GM21423 (cell line): Measurements from ENCODE around the gene SLIRP.
"Not testable (repeated sequence)": the region's sequence is repeated elsewhere in the genome, so short reads cannot be mapped to it uniquely, and the experiment has no call there.

ENCODE experiments used
- ATAC-seq: cut with Tn5 transposase; IDR thresholded peaks from one replicate; pipeline ENCODE4 v1.9.1; 2021; ENCODE audit warnings: mild to moderate bottlenecking, moderate library complexity; ENCODE audit not compliant: unreplicated experiment

Gene SLIRP

DNA sequence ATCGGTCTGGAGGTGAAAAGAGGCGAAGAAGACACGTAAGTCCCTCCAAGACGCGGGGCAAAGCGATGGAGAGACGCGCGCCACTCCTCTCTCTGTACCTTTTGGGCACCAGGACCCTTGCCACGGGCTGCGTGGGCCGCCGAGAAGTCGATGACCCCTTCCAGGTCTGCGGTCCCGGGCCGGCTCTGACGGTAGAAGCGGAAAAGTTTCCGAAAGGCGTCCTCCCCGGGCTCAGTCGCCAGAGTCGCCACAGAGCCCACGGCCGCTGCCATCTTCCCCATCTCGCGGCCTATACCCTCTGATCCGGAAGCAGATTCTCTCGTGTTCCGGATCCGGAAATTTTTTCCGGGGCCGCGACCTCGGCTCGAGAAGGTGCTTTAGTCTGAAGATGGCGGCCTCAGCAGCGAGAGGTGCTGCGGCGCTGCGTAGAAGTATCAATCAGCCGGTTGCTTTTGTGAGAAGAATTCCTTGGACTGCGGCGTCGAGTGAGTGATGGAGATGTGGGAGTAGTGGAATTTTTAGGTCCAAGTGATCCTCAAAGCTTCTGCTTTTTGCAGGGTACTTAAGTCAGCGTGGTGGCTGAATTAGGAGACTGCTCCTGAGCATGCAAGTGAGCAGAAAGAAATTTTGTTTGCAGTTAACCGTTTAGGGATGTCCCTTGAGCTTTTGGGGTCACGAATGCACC lies at the start of gene SLIRP, which contains the start of gene ALKBH1:
Gene SLIRP, plus strand, starts transcription at position 380 of the 685 bp plus-strand sequence. Its CDS starts 9 bp downstream, at position 389.
Gene ALKBH1, minus strand, starts transcription at position 300 of the 685 bp plus-strand sequence. Its CDS starts 19 bp downstream, at position 281.
- peak; percentile 97 for ATAC-seq

DNA sequence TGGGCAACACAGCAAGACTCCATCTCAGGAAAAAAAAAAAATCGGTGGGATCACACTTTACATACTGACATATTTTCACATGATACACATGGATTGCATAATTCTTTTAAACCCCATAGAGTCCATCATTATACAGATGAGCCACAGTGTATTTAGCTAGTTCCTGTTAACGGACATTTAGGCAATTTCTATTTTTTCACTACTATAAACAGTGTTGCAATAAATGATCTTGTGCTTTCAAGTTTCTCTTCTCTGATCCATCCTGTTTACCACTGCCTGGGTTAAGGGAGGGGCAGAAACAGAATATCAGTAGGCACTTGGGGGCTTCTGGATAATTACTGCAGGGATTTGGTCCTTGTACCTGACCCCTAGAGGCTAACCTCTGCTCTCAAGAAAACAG lies 48.1 kb upstream of the SLIRP start:
- no peak for ATAC-seq

DNA sequence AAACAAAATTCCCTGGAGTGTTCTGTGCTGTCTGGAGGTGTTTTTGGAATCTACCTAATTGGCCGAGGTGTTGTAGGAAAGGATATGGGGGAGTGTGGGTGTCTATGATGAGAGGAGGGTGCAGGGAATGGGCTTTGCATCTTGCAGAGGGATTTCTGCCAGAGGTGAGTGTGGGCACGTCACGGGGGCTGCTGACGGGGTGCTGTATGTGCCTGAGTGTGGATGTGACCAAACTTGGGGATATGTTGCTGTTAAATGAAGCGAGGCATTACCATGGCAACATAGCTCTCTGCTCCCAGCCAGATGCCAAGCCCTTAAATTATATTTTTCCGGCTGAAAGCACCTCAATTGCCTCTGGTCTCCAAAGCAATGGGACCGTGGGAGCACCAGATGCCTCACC lies 47.1 kb upstream of the SLIRP start:
- no peak for ATAC-seq

DNA sequence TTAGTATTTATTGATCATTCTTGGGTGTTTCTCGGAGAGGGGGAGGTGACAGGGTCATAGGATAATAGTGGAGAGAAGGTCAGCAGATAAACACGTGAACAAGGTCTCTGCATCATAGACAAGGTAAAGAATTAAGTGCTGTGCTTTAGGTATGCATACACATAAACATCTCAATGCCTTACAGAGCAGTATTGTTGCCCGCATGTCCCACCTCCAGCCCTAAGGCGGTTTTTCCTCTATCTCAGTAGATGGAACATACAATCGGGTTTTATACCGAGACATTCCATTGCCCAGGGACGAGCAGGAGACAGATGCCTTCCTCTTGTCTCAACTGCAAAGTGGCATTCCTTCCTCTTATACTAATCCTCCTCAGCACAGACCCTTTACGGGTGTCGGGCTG lies 46.3 kb upstream of the SLIRP start:
- not testable (repeated sequence) for ATAC-seq

DNA sequence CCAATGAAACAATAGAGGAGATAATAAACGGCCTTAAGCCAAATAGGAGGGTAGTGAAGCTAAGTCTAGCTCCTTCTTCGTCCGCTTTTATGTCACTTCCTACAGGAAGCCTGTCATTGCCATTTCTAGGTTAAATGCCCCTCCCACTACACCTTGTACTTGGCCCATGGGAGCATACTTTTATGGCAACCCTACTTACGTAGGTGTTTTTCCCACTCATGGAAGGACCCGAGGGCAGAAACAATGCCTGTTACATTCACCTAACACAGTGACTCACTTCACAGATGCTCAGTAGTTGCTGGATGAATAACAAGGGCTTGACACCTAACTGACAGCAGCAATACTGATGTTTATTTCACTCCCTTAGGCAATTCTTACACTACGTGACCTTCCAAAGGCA lies 44.6 kb upstream of the SLIRP start:
- ATAC-seq: no peak

DNA sequence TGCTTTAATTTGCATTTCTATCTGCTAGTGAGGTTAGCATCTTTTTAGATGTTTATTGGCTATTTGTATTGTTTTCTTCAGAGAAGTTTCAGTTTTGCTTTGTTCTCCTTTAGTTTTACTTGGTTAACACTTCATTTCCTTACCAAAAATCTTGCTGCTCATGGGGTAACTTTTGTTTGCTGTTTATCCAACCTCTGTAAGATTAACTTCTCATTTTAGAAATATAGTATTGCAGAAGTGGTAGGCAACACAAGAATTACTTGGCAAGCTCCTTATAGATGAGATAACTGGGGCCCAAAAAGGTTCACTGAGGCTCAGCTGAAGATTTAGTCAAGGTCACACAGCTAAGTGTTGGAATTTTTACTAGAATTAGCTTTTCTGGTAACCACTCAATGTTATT lies 40.6 kb upstream of the SLIRP start:
- no peak for ATAC-seq

DNA sequence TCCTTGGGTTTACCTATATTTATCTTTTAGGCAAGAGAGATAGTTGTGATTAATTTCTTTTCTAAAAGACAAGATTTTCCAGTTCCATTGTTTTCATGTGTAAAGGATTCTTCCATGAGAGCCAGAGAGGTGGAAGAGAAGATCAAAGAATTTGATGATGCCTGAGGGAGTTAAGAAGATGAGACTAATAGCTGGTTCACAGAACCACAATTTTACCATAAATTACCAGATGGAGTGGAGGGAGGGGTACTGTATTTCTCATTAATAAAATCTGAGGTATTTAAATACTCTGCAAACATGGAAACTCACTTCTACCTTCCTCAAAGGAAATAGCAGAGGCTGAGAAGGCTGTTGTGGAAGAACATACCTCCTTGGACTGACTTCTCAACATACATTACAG lies 34.7 kb upstream of the SLIRP start:
- ATAC-seq: no peak

DNA sequence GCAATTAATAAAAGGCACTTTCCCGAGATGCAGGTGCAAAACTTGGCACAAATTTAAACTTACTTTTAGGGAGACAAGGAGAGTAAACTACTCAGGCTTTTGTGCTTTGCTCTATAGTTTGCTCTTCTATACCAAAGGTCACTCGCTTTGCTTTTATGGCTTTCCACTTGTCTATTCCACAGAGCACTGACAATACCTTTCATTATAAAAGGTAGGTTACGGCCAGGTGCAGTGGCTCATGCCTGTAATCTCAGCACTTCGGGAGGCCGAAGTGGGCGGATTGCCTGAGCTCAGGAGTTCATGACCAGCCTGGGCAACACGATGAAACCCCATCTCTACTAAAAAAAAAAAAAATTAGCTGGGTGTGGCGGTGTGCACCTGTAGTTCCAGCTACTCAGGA lies 33.0 kb upstream of the SLIRP start:
- ATAC-seq: no peak

DNA sequence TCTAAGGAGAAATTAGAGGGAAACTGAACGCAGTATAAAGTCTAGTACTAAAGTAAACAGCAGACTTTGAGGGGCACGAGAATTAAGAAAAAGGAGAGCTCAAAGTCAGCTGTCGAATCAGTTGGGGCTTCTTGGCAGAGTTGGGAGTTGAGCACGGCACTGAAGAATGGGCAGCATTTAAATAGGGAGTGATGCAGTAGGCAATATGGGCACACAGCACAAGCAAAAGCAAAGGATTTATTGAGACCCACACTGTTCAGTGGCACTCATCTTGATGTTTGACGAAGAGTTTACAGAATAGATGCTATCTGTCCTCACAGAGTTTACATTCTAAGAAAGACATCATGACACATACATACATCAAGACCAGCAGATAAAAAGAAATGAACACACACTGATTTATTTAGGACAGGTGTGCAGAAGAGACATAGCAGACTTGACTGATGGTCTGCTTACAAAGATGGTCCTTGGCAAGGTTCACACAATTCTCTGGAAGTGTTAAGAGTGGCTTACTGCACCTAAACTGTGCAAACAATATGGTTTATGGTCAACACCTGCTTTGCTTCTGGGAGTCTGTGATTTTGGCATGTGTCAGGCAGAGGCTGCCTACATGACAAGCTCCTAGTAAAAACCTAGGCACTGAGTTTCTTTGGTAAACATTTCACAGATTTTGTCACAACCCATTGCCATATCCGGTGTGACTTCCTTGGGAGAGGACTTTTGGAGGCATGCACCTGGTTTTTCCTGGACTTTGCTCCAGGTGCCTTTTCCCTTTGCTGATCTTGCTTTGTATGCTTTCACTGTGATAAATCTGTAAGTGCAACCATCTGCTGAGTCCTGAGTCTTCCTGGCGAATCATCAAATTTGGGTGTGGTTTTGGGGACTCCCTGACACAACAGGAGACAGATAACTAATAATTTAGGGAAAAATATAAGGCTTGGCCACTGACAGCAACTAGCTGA lies 26.4 kb upstream of the SLIRP start:
- no peak for ATAC-seq

DNA sequence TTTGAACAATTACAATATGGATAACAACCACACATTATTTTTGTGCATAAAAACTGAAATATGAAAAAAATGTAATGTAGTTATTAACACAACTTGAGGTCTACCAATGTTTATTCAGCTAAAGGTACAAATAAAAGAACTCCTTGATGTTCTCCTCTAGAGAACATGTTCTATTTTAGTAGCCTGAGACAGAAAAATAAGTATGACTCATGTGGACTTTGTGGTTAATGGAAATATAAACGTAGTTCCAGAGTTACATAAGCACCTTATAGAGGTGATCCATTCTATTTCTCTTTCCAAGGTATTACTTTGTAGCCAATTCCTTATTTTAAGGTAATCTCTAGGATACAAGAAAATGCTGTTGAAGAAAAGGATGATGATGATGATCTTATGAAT lies 25.7 kb upstream of the SLIRP start:
- ATAC-seq: no peak

DNA sequence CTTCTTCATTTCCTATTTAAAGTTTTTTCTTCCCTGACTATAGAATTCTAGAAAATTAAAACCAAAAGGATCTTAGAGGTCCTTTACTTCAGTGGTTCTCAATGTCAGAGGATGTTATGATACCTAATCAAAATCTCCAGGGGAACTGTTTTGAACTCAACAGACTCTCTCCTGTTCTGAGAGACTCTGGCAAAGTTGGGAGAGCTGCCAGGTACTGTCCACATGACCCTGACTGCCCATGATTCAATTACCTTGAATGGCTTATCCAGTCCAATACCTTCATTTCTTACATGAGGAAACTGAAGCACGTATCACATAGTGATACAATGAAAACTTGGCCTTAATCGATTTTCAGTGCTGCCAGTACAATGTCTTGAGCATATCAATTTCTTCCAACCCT lies 16.6 kb upstream of the SLIRP start:
- ATAC-seq: no peak

DNA sequence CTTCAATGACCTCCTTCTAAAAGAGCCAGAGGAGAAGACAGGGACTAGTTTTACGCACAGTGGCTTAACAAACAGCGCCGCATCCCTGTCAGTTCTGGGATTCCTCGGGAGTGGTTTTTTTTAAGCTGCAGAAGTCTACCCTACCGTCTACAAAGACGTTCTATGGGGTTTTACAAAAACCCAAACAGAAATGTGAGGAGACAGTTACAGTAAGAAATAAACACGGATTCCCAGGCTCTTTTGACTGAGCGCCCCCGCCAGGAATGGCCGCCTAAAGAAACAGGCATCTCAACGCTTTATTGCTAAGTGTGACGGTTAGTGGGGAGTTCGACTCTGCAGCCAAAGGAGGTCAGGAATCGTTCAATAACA lies 564 bp upstream of the SLIRP start:
- ATAC-seq: peak; percentile 22

DNA sequence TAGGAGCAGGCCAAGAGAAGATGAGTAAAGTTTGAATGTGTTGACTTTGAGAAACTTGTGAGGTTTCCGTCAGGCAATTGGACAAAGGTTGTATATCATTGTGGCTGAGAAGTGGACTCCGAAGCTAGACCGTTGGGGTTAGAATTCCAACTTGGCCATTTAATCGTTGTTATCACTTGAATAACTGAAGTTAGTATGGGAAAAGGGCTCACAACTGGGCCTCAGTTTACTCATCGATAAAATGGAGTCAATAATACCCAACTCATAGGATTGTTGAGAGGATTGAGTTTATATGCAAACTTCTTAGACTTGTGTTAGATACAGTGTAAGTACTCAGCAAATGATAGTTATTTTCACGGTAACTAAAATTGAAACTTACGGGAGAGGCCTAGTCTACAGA lies 846 bp downstream of the SLIRP start:
- ATAC-seq: no peak

DNA sequence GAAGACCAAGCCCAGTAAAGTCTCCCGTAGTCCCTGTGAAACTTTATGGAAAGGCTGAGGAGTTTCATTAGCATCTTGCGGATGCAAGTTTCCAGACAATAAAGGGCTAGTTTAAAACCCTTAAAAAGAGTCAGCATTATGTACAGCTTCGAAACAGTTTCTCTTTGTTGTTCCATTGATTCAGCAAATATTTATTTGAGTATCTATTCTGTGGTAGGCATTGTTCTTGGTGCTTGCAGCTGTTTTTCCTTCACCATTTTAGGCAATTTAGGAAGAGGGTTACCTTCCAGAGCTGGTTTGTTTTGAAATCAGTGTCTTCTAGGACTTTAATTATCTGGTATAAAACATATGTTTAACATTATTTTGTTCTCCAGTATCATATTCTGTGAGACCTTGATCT lies 1.5 kb downstream of the SLIRP start:
- ATAC-seq: no peak

DNA sequence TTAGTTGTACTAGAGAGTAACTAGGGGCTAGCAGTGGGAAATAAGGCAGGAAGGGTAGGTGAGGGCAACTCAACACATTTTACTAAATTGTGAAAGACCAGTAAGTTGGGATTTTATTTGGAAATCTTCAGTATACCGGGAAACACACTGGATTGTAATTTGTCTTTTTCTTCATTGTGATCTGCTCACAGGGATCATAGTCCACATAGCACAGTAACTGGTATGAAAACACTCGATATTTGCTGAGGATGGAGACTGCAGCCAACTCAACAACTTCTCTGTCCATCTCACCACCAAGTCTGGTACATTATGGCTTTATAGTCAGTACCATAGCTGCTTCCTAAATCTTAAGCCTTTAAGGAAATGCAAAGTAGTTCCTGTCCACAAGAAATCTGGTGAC lies 2.5 kb downstream of the SLIRP start:
- no peak for ATAC-seq

DNA sequence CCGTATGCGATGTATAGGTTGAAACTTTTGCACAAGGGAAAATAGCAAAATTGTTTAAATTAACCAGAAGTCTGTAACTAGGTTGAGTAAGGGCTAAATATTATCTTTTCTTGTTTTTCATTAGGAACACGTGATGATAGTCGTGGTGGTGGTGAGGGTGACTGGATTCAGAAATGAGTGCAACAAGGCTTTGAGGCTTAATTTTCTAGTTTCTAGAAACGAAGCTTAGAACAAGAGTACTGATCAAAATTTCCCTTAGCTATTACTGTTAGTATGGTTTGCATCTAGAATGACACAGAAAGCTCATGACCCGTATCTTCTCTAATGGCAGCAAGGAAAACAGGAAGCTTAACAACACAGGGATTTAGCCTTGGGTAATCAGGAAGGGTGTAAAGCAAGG lies 7.0 kb downstream of the SLIRP start:
- ATAC-seq: no peak

DNA sequence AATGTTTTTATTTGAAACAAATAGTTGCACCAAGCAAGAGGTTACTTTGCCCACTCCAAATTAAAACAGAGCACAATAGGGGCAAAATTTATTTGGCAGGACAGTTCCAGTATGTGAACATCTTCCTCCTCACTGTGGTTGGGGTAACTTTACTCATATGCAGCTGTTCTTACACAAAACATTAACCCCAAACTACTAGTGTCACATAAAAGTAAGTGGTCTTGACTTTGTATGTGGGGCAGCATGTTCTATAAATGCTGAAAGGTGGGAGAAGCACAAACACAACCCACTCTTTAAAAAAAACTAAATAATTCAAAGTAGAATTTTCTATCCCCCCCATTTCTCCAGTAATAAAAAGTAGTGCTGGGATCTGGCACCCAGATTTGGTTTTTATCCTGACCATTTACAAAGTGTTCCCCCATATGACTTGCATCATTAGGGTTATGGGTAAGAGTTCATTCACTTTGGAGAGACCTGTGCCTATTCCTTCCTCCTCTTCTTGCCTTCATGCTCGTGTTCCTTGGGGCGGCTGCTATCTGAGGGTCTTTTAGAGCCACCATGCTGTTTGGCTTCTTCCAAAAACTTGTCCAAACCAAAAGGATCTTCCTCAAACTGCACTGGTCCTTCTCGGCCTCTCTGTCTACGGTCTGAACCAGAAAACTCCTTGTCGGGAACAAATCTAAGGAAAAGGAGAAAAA lies 9.9 kb downstream of the SLIRP start:
- no peak for ATAC-seq

DNA sequence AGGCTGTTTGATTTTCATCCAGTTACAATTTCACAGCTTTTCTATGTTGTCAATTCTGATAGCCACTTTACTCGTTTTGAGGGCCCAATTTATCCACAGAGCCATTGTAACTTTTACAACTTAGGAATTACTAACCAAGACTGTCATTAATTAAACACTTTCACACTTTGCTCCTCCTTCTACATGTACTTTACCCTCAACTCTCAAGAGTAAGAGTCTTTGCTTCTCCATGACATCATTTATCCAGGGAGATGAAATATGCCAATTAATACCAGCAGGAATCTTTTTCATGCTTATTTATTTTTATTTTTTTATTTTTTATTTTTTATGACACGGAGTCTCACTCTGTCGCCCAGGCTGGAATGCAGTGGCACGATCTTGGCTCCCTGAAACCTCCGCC lies 13.5 kb downstream of the SLIRP start:
- ATAC-seq: no peak

DNA sequence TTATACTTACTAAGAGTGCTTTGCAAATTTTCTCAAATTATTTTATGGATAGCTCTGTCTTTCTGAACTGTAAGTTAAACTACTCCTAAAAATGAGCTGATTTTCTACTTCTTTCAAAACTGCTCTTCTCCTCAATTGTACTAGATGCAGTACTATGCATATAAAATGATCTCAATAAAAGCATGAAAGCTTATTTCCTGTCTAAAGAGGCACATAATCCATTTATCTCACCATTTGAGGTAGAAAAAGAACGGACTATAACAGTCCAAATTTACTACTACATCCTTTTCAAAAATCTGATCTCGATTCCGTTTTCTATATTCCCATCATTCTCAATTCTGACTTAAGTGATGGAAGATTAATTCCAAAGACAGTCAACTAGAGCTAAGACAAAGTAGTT lies 14.4 kb downstream of the SLIRP start:
- ATAC-seq: no peak

DNA sequence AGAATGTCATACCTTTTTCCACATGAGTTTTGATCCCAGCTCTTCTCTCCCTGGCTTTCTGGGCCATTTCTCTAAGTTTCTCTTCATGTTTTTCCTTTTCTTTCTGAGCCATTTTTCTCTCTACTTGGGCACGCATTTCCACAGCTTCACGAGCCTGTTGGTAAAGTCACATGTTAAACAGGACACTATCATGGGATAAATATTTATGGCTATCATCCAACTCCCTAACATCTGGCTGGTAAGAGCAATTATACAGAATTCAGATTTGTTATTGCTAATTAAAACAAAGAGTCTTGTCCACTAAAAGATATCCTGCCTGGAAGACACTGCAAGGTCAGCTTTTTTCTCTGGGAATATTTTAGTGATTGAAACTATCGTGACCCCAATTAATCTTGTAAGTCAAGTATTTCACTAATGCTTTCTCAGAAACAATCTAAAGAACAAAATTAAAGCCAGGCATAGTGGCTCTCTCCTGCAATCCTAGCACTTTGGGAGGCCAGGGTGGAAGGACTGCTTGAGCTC lies 23.1 kb downstream of the SLIRP start:
- no peak for ATAC-seq

DNA sequence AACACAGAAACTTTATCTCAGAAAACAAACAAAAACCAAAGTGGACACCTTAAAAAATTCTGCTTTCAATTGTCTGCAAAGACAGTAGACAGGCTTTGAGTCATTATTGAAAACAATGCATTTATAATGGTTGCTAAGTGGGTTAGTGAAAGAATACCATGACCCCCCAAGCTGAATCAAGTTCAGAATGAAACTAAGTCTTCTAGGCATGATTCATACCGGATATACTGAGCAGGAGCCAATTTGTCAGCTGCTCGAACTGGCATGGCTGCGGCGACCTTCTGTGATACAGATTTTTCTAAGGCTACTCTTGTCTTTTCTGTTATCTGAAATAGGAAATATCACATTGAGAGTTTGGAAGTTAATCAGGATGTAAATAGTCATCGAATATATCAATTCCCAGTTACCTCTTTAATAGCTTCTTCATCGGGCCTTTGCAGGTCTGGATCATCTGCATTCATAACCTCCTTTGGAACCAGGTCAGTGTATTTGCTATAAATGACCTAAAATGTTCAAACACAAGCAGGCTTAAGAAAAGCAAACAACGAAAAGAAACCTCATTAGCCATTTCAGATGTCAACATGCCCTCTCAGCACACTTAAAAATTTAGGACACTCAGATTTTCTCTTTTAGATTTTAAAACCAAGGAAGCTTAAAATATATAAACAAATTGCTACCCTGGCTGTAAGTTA lies 30.8 kb downstream of the SLIRP start:
- ATAC-seq: no peak
